HG02884 (cell line): ENCODE results near the gene FOXO3.
"Not testable (repeated sequence)": the region's sequence is repeated elsewhere in the genome, so short reads cannot be mapped to it uniquely, and the experiment has no call there.

Experiments used
- ATAC-seq: cut with Tn5 transposase; IDR thresholded peaks from one replicate; pipeline ENCODE4 v1.9.1; 2021; ENCODE audit warnings: mild to moderate bottlenecking, moderate library complexity; ENCODE audit not compliant: unreplicated experiment

Gene FOXO3

DNA sequence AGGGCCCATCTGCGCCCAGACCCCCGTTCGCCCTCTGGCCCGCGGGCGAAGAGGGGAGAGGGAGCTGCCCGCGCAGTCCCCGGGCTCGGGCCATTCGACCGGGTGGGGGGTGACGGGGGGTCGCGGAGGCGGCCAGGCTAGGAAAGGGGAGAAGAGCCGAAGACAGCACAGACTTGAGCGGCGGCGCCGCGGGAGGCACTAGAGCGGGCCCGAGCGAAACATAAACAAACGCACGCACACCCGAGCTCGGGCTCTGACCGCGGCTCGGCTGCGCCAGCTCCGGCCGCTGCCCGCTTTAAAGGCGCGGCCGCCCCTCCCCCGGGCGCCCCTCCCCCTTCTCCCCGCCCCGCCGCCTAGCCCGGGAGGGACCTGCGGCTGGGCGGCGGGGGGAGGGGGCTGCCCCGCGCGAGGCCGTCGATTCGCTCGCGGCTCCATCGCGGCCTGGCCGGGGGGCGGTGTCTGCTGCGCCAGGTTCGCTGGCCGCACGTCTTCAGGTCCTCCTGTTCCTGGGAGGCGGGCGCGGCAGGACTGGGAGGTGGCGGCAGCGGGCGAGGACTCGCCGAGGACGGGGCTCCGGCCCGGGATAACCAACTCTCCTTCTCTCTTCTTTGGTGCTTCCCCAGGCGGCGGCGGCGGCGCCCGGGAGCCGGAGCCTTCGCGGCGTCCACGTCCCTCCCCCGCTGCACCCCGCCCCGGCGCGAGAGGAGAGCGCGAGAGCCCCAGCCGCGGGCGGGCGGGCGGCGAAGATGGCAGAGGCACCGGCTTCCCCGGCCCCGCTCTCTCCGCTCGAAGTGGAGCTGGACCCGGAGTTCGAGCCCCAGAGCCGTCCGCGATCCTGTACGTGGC is at the start of gene FOXO3:
Gene FOXO3, plus strand, starts transcription at position 455 of the 846 bp plus-strand sequence. Its CDS starts 292 bp downstream, at position 747.
- no peak for ATAC-seq

DNA sequence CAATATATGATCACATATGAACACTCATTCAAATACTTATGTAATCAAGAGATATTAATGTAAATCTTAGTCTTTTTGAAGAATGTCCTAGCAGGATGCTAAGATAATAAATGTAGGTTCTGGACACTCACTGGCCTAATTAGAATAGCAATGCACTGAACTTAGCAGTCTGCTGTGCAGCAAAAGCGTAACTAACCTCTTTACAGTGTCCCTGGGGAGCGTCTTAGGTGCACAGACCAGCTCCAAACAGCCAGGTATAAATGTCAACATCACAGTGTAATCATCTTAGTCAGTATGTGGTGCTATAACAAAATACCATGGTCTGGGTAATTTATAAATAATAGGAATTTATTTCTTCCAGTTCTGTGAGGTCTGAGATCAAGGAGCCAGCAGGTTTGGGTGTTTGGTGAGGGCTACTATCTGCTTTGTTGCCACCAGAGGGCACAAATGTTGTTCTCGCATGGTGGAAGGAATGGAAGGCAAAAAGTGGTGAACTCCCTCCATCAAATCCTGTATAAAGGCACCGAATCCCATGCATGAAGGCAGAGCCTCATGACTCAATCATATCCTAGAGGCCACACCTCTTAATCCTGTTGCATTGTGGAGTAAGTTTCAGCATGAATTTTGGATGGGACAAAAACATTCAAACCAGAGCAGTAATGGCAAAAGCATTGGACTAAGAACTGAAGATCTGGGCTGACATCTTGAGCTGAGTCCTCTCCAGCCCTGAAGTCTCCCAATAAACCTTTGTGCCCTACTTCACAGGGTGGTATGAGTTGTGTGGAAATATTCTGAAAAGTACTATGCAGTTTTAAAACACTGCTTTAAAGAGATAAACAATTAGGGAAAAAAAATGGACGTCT is 41.8 kb upstream of the FOXO3 start:
- no peak for ATAC-seq

DNA sequence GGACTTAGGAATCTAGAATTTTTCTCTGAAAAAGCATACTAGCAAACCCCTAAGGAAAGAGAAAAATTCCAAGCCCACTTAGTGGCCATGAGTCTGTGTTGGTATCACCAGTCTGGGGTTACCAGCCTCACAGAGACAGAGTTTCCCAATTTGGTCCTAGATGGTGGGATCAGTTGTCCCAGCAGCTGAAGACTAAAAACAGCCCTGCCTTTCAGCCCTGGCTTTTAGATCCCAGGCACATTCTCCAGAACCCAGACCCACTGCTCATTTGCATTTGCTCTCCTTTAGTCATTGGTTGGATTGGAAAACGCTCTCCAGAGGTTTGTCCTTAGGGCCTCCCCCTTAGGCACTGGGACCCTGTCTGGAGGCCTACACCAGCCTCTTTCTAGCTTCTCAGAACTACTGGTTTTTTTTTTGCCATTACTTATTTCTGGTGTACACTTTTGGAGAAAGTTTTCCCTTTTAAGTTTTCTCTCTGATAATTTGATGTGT is 39.1 kb upstream of the FOXO3 start:
- ATAC-seq = no peak

DNA sequence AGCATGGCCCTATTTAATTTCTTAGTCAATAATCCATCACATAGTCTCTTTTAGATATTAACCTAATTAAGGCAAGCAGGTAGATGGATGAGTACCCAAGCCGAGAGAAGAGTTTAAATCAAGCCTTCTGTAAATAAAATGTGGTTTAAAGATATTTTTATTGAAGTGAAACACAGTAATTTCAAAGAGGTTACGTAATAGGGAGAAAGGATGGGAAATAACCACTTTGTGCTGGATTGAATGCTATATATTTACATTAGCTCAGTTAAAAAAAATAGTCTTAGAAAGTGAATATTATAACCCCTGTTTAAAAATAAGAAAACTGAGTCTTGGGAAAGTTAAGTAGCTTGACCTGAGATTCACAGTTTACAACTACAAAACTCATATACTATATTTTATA is 37.0 kb upstream of the FOXO3 start:
- ATAC-seq = no peak

DNA sequence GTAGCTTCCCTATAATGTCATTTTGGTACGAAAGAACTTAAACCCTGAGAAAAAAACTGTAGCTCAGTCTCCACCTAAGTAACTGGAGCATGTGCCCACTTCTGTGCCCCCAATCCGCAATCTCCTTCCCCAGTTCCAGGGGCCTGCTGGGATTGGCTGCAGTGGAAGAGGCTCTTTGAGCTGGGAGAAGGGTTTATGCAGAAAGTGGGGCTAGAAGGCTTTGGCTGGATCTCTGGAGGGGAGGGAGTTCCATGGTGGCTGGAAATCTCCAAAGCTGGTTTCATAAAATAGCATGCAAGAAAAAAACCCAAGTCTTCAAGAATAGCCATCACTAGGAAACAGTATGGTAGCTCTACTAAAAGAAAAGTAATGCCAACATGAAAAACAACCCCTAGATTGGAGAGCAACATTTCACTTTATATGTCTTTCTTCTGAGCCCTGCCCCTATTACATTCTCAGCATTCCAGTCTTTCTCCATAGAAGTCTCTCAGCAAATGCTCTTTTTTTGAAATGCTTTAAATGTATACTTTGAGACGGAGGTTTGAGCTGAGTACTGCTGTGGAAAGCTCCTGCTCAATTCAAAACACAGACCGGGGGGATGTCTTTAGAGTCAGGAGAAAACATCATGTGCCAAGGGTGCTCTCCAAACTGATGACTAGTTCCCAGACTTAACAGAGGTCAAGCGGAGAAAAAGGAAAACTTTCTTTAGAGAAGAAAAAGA is 36.0 kb upstream of the FOXO3 start:
- no peak for ATAC-seq

DNA sequence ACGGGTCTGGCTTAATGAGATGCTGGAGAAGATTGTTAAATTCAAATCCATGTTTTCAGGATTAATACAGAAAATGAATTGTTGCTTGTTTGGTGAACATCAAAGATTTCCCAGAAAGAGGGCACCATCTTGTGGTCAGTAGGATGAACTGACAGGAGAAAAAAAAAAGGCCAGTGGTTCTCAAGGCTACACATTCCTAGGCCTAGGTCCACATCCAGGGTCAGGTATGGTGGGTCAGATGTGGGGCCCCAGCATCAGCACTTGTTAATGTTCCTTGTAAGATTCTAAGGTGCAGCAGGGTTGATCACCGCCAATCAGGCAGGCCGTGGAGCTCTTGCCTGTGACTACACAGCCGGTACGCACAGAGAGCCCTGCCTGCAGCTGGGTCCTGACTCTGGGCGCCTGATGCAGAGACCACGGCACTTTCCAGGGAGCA is 34.0 kb upstream of the FOXO3 start:
- ATAC-seq = no peak

DNA sequence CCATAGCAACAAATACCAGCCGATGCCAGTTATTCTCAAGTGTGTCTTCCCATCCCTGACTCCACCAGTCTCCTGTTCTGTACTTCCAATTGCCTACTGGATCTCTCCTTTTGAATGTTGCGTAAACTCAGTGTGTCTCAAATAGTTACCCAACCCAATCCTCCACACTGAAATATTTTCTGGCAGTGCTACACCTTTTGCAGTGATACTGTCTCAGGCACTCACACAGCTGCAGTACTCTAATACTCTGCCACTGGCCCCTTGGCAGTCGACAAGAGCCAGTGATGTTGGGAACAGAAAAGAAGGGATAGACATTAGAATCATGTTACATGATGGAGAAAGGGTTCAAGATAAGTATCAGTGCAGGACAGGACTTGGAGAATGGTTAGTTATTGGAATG is 31.8 kb upstream of the FOXO3 start:
- no peak for ATAC-seq

DNA sequence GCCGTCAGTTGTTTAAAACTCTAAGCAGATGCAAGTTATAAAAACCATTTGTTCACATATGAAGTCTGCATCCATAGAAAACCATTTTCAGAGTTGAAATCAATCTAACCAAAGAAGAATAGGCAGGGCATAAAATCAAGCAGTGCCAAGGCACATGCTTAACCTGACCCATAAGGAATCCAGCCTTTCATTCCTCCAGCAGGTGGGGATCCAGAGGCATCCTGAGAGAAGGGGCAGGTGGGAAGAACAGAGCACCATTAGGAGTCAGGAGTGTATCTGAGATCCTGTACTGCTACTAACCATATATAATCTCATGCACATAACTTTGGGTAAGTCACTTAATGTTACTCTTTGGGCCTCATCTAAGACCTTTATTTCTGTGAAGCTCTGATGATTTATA is 29.4 kb upstream of the FOXO3 start:
- ATAC-seq = no peak

DNA sequence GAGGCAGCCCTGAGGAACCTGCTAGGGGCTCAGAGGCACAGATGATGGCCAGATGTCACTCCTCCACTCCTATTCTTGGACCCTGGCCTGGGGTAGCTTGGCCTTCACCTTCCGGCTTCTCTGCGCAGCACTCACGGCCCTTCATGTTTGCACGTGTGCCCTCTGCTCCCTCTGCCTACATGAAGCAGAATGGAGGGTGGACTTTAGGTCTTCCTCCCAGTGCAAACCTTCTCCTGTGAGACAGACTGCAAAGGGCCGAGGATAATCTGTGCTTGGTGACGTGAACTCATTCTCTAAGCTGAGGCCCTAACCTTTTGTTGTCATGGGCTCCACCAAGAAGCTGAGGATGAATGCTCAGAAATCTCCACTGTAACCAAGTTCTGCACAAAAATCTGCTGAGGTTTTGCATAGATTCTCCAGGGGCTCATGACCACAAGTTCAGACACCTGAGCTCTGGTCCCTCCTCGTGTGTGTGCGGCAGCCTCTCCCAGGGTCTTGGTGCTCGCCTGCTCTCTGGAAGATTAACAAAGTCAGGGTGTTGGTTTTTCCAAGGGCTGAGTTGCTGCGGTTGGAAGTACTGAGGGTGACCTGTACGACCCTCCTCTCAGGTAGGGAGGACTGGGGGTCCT is 25.5 kb upstream of the FOXO3 start:
- no peak for ATAC-seq

DNA sequence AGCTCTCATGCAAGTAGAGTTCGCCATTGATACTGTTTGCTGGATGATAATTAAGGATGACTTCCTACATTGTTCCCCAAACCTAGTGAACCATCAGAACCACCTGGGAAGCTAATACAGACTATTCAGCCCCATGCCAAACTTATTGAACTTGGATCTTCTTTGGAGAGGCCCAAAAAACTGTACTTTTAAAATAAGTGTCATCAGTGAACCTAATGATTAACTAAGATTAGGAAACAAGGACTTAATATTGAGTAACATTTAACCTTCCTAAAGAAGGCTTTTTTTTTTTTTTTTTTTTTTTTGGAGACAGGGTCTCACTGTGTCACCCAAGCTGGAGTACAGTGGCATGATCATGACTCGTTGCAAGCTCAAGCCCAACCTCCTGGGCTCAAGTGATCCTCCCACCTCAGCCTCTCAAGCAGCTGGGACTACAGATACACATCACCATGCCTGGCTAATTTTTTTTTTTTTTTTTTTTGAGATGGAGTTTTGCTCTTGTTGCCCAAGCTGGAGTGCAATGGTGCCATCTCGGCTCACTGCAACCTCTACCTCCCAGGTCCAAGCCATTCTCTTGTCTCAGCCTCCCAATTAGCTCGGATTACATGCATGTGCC is 24.7 kb upstream of the FOXO3 start:
- ATAC-seq = not testable (repeated sequence)

DNA sequence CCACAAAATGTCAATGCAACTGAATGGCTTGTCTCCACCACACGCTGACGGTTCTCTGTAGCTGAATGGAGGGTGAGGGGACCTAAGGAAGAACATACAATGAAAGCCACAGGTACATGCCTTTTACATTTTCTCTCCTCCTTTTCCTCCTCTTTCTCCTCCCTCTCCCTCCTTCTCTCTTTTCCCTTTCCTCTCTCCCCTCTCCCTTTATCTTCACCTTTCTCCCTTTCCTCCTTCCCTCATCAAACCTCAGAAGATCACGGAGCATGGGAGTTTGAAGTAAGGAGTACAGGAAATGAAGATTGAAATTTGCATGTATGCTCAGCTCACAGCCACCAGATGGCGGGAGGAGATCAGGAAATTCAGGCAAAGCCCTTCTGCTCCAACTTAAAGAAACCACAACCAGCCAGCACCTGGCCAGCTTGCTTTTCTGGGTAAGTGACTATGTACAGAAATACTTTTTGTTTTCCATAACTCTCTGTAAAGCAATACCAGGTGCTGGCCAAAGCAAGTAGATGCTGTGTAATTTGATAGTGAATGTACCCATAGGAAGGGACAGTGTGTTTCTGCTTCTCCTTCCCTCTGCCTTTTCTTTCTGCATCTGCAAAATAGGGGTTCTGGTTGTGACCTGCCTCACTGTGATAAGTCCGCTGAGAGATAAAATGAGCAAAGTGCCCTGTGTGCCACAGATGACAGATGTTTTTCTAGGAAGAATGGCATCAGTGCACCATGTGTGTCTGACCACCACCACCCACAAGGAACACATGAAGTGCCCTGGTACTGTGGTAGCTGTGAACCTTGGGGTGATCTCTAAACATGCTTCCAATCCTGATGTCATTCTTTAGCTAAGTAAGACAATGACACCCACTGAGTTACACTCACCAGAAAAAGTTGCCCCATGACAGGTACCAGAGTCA is 18.6 kb upstream of the FOXO3 start:
- peak; percentile 57 for ATAC-seq

DNA sequence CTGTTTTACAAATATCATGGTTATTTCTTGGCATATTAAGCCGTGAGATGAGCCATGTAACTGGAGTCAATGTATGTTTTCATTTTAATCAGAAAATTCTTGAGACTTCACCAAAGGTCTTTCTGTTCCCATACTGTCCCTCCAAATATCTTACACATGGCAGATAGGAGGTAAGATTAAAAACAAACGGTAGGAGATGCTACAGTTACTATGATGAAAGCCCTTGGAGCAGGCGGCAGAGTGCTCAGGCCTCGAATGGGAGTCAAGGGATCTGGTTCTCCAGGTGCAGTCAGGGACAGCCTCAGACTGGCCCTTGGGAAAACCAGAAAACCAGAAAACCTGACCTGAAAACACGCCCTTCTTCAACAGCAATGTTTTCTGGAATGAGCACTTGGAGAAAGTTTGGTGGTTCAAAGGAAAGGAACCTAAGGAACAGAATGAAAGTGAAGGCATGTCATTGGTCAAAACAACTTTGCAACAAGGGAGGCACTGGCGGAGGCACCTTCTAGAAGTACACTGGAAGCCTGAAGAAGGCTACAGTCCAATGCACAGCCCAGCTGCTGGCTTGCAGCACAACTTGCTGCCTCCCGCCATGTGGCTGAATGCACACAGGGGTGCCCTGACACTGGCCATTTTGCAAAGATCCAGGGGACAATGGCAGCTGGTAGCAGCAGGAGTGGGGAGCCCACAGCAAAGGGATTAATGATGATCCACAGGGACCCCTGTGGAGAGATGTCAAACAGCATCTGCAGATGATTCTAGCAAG is 17.4 kb upstream of the FOXO3 start:
- ATAC-seq = no peak

DNA sequence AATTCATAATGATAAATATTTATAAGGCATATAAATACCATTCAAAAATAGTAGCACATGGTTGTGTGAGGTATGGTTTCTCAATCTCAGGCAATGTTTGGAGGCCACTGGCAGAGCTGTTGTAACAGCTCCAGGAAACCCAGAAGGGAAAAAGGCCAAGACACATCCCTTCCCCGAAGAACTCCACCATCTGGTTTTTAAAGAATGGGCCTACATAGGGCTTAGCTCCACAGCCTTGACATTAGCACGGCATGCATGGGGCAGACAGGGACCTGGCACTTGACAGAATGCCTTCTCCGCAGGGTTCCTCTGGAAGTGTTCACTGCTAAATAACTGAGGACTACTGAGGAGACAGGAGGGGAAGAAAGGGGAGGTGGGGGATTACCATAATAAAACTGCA is 16.1 kb upstream of the FOXO3 start:
- ATAC-seq = no peak

DNA sequence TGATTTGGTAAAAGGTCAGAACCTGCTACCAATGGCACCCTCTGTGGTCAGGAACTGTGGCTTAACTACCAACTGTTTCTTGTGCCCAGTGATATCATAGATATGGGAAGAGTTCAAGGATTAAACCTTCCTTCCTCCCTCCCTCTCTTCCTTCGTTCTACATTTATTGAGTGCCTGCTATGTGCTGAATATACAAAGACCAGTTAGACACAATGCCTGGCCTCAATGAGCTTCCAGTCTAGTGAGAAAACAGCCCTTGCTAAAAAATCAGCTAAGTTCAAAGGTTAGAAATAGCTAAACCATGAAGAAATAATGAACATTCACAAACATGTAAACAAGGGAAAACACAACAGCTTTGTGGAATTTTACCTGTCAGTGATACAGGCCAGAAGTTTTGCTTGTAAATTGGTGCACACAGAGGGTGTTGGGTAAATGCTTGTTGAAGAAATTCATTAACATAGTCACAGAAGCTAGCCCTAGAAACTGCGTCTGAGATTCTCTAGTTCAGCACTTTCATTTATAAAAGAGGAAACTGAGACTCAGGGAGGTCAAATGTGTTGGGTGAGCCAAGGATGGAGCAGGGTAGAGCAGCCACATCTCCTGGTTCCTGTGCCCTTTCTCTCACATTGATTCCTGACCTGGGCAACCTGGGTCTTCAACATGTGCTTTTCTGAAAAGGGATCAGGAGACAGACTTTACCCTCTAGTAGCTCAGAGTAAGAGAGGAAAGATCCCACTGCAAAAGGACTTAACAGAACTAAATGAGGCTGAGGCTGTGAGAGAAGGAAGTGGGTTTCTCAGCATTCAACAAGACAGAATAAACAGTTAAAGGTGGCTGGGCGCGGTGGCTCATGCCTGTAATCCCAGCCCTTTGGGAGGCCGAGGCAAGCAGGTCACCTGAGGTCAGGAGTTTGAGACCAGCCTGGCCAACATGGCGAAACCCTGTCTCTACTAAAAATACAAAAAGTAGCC is 14.4 kb upstream of the FOXO3 start:
- ATAC-seq = no peak

DNA sequence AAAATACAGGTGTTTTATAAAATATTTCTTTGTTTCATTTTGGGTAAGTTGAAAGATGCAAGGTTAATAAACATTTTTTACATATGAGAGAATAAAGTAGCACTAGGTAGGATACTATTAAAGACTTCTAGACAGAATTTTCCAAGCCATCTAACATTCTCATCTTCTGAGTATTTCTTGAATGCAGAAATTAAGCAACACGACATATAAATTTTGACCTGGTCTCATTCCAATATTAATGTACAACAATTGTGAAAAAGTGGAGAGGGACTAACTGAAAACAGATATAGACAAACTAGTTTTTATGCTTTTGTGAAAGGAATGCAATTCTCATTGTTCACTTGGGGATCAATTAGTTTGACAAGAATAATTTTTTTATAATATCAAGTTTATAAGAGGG is 11.5 kb upstream of the FOXO3 start:
- no peak for ATAC-seq

DNA sequence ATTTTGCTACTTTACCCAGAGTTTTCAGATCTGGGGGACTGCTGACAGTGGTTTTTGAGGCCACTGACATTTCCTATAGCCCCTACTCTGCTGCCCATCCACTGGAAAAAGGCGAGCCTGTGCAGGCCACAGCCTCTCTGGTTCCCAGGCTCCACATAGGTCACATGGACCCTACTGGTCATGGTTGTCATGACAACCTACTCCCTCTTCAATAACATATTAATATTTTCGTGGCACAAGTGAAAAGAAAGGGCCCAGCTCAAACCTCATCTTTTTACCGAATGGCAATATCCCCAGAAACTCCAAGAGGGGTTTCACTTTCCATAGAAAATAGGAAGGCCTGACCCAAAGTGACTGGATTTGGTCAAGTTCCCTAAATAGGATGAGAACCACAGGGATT is 11.0 kb upstream of the FOXO3 start:
- no peak for ATAC-seq

DNA sequence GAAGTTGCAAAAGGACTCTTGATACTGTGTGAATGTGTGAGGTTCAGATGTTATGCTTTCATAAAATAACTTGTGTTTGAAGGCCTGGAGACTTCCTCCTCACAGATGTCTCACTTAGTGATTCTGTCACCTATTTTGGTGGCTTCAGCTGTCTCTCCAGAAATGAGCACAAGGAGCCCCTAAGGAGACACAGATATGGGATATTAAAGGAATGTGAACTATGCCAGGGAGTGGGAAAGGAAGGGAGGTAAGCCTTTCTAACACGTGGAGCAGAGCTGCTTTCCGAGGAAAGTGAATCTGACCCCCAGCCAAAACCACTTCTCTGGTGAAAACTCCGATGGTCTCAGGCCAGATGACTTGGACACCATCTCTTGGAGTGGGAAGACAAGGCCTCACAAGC is 10.5 kb upstream of the FOXO3 start:
- no peak for ATAC-seq
